Measurements from ENCODE around the gene ARID1B. TPM values are rescaled to one million over a fixed set of nuclear protein-coding genes. Genes with fewer than 3 reads are reported as not detected.

ARID1B gene
- total RNA-seq, 2 donors from 2014 or later = 74.0 to 110 TPM

DNA sequence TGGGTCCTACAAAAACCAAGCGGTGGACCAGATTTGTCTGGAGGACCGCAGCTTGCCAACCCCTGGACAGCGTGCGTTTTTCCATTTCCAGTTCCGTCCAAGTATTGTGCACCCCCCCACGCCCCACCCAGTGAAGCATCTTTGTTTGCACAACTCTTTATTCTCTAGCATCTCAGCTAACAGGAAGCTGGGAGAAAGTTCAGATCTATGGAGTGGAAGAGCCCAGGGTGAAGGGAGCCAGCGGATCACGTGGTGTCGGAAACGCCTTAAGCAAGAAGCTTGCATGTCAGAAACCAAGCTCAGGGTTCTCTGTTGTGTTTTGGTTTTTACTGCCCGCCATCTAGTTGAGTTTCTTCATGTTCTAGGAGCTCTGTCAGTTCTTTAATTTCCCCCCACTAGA lies 29.9 kb downstream of the ARID1B start:
- Histone ChIP-seq H3K4me1 (ENCODE audit: control insufficient read depth, insufficient read depth, low read length) (peaks cover 9% of the 10 kb centered on the region), H3K9ac (ENCODE audit: extremely low read depth, low read length, poor library complexity, severe bottlenecking) (no peak overlapping the region), H3K27ac (ENCODE audit: low read depth, low read length) (no peak overlapping the region), H3K4me3 (ENCODE audit: low read length) (no peak overlapping the region), H3K9me3 (ENCODE audit: control insufficient read depth, low read length) (peaks cover 5% of the 10 kb centered on the region), H3K27me3 (ENCODE audit: control insufficient read depth, insufficient read depth, low read length, poor library complexity, severe bottlenecking) (no peaks in the 10 kb centered on the region), H3K36me3 (ENCODE audit: control insufficient read depth, insufficient read depth, low read length) (peaks cover 9% of the 10 kb centered on the region)
- Mint-ChIP-seq H3K36me3 (ENCODE audit: low read depth) (peaks cover 7% of the 10 kb centered on the region), H3K27ac (peak overlapping the region; percentile 81), H3K4me1 (peaks cover 42% of the 10 kb centered on the region), H3K27me3 (ENCODE audit: insufficient read depth) (no peaks in the 10 kb centered on the region), H3K4me3 (no peak overlapping the region), H3K9me3 (peaks cover 5% of the 10 kb centered on the region)
- no peak for TF ChIP-seq CTCF (conservative IDR thresholded peaks at IDR 0.05)
- no peak for DNase-seq
- WGBS, 2 experiments (ENCODE audit: insufficient coverage in 1 of 2, insufficient read length in 1 of 2) = 90 to 91% methylated on average over 6 to 10 of the region's 11 CpGs

GRCh38 chr6:156807795-156808194 lies 30.6 kb downstream of the ARID1B start:
- Histone ChIP-seq H3K27ac (ENCODE audit: low read depth, low read length) (peak overlapping the region; percentile 19), H3K27me3 (ENCODE audit: control insufficient read depth, insufficient read depth, low read length, poor library complexity, severe bottlenecking) (no peaks in the 10 kb centered on the region), H3K4me1 (ENCODE audit: control insufficient read depth, insufficient read depth, low read length) (peaks cover 9% of the 10 kb centered on the region), H3K9ac (ENCODE audit: extremely low read depth, low read length, poor library complexity, severe bottlenecking) (no peak overlapping the region), H3K4me3 (ENCODE audit: low read length) (no peak overlapping the region), H3K36me3 (ENCODE audit: control insufficient read depth, insufficient read depth, low read length) (peaks cover 9% of the 10 kb centered on the region), H3K9me3 (ENCODE audit: control insufficient read depth, low read length) (peaks cover 5% of the 10 kb centered on the region)
- 87 to 95% methylated on average over 6 of the region's 6 CpGs for WGBS, 2 experiments (ENCODE audit: insufficient coverage in 1 of 2, insufficient read length in 1 of 2)
- Mint-ChIP-seq H3K36me3 (ENCODE audit: low read depth) (peaks cover 7% of the 10 kb centered on the region), H3K27ac (peak overlapping the region; percentile 74), H3K27me3 (ENCODE audit: insufficient read depth) (no peaks in the 10 kb centered on the region), H3K4me3 (no peak overlapping the region), H3K4me1 (peaks cover 42% of the 10 kb centered on the region), H3K9me3 (peaks cover 5% of the 10 kb centered on the region)
- TF ChIP-seq CTCF (conservative IDR thresholded peaks at IDR 0.05) = no peak
- peak; percentile 32 for DNase-seq

GRCh38 chr6:156808287-156808686 lies 31.1 kb downstream of the ARID1B start:
- H3K4me3 ChIP-seq (ENCODE audit: low read length) = no peak overlapping the region
- peaks cover 9% of the 10 kb centered on the region for H3K4me1 ChIP-seq (ENCODE audit: control insufficient read depth, insufficient read depth, low read length)
- H3K27me3 ChIP-seq (ENCODE audit: control insufficient read depth, insufficient read depth, low read length, poor library complexity, severe bottlenecking) = no peaks in the 10 kb centered on the region
- no peak overlapping the region for H3K4me3 Mint-ChIP-seq
- H3K27ac Mint-ChIP-seq = peak overlapping the region; percentile 72
- peaks cover 5% of the 10 kb centered on the region for H3K9me3 ChIP-seq (ENCODE audit: control insufficient read depth, low read length)
- DNase-seq = peak; percentile 50
- H3K9ac ChIP-seq (ENCODE audit: extremely low read depth, low read length, poor library complexity, severe bottlenecking) = no peak overlapping the region
- no peak for TF ChIP-seq CTCF (conservative IDR thresholded peaks at IDR 0.05)
- peaks cover 7% of the 10 kb centered on the region for H3K36me3 Mint-ChIP-seq (ENCODE audit: low read depth)
- H3K27me3 Mint-ChIP-seq (ENCODE audit: insufficient read depth) = no peaks in the 10 kb centered on the region
- peaks cover 42% of the 10 kb centered on the region for H3K4me1 Mint-ChIP-seq
- H3K27ac ChIP-seq (ENCODE audit: low read depth, low read length) = no peak overlapping the region
- peaks cover 9% of the 10 kb centered on the region for H3K36me3 ChIP-seq (ENCODE audit: control insufficient read depth, insufficient read depth, low read length)
- peaks cover 5% of the 10 kb centered on the region for H3K9me3 Mint-ChIP-seq
- WGBS, 2 experiments (ENCODE audit: insufficient coverage in 1 of 2, insufficient read length in 1 of 2) = 17 to 32% methylated on average over 2 of the region's 2 CpGs

Data from endodermal cell (in vitro differentiated cells).